HUES48 (cell line): ENCODE measurements around the gene SPRR2E.
"Not testable (repeated sequence)": the region's sequence is repeated elsewhere in the genome, so short reads cannot be mapped to it uniquely, and the experiment has no call there.

Source experiments
- H3K27ac ChIP-seq: one replicate; pipeline ENCODE4 v1.7.0; 2013; ENCODE audit warnings: low read depth, low read length, inconsistent platforms
- H3K27me3 ChIP-seq: 2 replicates; pipeline ENCODE4 v1.6.1; 2013; ENCODE audit warnings: mild to moderate bottlenecking, low read length; ENCODE audit not compliant: control insufficient read depth, insufficient read depth
- H3K36me3 ChIP-seq: 2 replicates; pipeline ENCODE4 v1.6.1; 2013; ENCODE audit warnings: low read length; ENCODE audit not compliant: control insufficient read depth, insufficient read depth
- H3K4me1 ChIP-seq: 2 replicates; pipeline ENCODE4 v1.6.1; 2013; ENCODE audit warnings: mild to moderate bottlenecking, low read length; ENCODE audit not compliant: control insufficient read depth, insufficient read depth
- H3K4me3 ChIP-seq: 2 replicates; pipeline ENCODE4 v1.5.1; 2013; ENCODE audit warnings: mild to moderate bottlenecking, low read depth, low read length
- H3K9ac ChIP-seq: 2 replicates; pipeline ENCODE4 v1.6.1; 2013; ENCODE audit warnings: mild to moderate bottlenecking, low read depth, low read length, moderate library complexity
- H3K9me3 ChIP-seq: 2 replicates; pipeline ENCODE4 v1.6.1; 2013; ENCODE audit warnings: low read length; ENCODE audit not compliant: control insufficient read depth, insufficient read depth

Gene SPRR2E

GRCh38 chr1:153119491-153119971, 25.2 kb upstream of the SPRR2E start:
- Histone ChIP-seq H3K27me3 (no peaks in the 10 kb centered on the region), H3K4me3 (no peak overlapping the region), H3K27ac (no peak overlapping the region), H3K4me1 (peaks cover 11% of the 10 kb centered on the region), H3K36me3 (no peaks in the 10 kb centered on the region), H3K9ac (no peak overlapping the region), H3K9me3 (peaks cover 2% of the 10 kb centered on the region; the same call in 1 of the 2 replicates)

- not testable (repeated sequence) for H3K27me3 ChIP-seq, H3K9ac ChIP-seq, H3K4me1 ChIP-seq, H3K4me3 ChIP-seq, H3K27ac ChIP-seq, H3K9me3 ChIP-seq, H3K36me3 ChIP-seq
Measured at GRCh38 chr1:153115264-153115663, 20.9 kb upstream of the SPRR2E start.

- Histone ChIP-seq H3K27me3 (no peaks in the 10 kb centered on the region), H3K36me3 (no peaks in the 10 kb centered on the region), H3K4me3 (no peak within 1 kb of the TSS), H3K27ac (no peak within 1 kb of the TSS), H3K9ac (no peak within 1 kb of the TSS), H3K4me1 (no peaks in the 10 kb centered on the region), H3K9me3 (no peaks in the 10 kb centered on the region)
Measured at GRCh38 chr1:153113416-153113815, 19.1 kb upstream of the SPRR2E start, which contains the start of gene SPRR2F. Gene SPRR2F, minus strand, starts transcription at chr1:153113516. Its CDS starts 783 bp downstream, at chr1:153112733.

- not testable (repeated sequence) for H3K36me3 ChIP-seq, H3K27me3 ChIP-seq, H3K27ac ChIP-seq, H3K4me1 ChIP-seq, H3K4me3 ChIP-seq, H3K9ac ChIP-seq, H3K9me3 ChIP-seq
Measured at GRCh38 chr1:153112454-153112853, 18.1 kb upstream of the SPRR2E start.

- Histone ChIP-seq H3K27me3 (no peaks in the 10 kb centered on the region), H3K4me1 (no peaks in the 10 kb centered on the region), H3K9ac (no peak overlapping the region), H3K36me3 (no peaks in the 10 kb centered on the region), H3K4me3 (no peak overlapping the region), H3K27ac (no peak overlapping the region), H3K9me3 (no peaks in the 10 kb centered on the region)
Measured at GRCh38 chr1:153100245-153100644, 5.9 kb upstream of the SPRR2E start.

GRCh38 chr1:153099461-153100045, 5.2 kb upstream of the SPRR2E start:
- no peaks in the 10 kb centered on the region for H3K36me3 ChIP-seq
- H3K4me1 ChIP-seq: no peaks in the 10 kb centered on the region
- H3K27me3 ChIP-seq: no peaks in the 10 kb centered on the region
- H3K9ac ChIP-seq: no peak overlapping the region
- H3K9me3 ChIP-seq: no peaks in the 10 kb centered on the region
- H3K27ac ChIP-seq: no peak overlapping the region
- no peak overlapping the region for H3K4me3 ChIP-seq

- no peak overlapping the region for H3K27ac ChIP-seq
- no peaks in the 10 kb centered on the region for H3K27me3 ChIP-seq
- no peak overlapping the region for H3K9ac ChIP-seq
- no peaks in the 10 kb centered on the region for H3K4me1 ChIP-seq
- H3K4me3 ChIP-seq: no peak overlapping the region
- no peaks in the 10 kb centered on the region for H3K9me3 ChIP-seq
- H3K36me3 ChIP-seq: no peaks in the 10 kb centered on the region
Measured at GRCh38 chr1:153095764-153096163, 1.4 kb upstream of the SPRR2E start.

GRCh38 chr1:153087652-153088051, 6.7 kb downstream of the SPRR2E start:
- Histone ChIP-seq H3K27me3 (no peaks in the 10 kb centered on the region), H3K27ac (no peak overlapping the region), H3K36me3 (no peaks in the 10 kb centered on the region), H3K9ac (no peak overlapping the region), H3K9me3 (no peaks in the 10 kb centered on the region), H3K4me3 (no peak overlapping the region), H3K4me1 (0 out of 2 replicates have a peak, but pooled peaks cover 2% of the 10 kb centered on the region)

- Histone ChIP-seq H3K27me3 (no peaks in the 10 kb centered on the region), H3K4me3 (no peak overlapping the region), H3K36me3 (no peaks in the 10 kb centered on the region), H3K9ac (no peak overlapping the region), H3K4me1 (0 out of 2 replicates have a peak, but pooled peaks cover 2% of the 10 kb centered on the region), H3K9me3 (no peaks in the 10 kb centered on the region; the same call in 1 of the 2 replicates), H3K27ac (no peak overlapping the region)
Measured at GRCh38 chr1:153081736-153082135, 12.6 kb downstream of the SPRR2E start.

GRCh38 chr1:153072806-153073726, 21.3 kb downstream of the SPRR2E start:
- Histone ChIP-seq H3K4me1 (no peaks in the 10 kb centered on the region), H3K9ac (no peak overlapping the region), H3K36me3 (no peaks in the 10 kb centered on the region), H3K4me3 (no peak overlapping the region), H3K9me3 (no peaks in the 10 kb centered on the region), H3K27ac (no peak overlapping the region), H3K27me3 (no peaks in the 10 kb centered on the region)

- no peaks in the 10 kb centered on the region for H3K27me3 ChIP-seq
- no peaks in the 10 kb centered on the region for H3K4me1 ChIP-seq
- no peak within 1 kb of the TSS for H3K9ac ChIP-seq
- no peak within 1 kb of the TSS for H3K4me3 ChIP-seq
- no peaks in the 10 kb centered on the region for H3K36me3 ChIP-seq
- no peak within 1 kb of the TSS for H3K27ac ChIP-seq
- H3K9me3 ChIP-seq: no peaks in the 10 kb centered on the region
Measured at GRCh38 chr1:153071511-153071910, 22.8 kb downstream of the SPRR2E start, which contains the start of gene SPRR2B. Gene SPRR2B, minus strand, starts transcription at chr1:153071611. Its CDS starts 772 bp downstream, at chr1:153070839.
